ENCODE measurements around the gene BPTF.
"Not testable (repeated sequence)": the region's sequence is repeated elsewhere in the genome, so short reads cannot be mapped to it uniquely, and the experiment has no call there.

GRCh38 chr17:67962156-67962555 lies 136.9 kb downstream of the BPTF start:
- TF ChIP-seq POLR2A (IDR thresholded peaks at IDR 0.05) = not testable (repeated sequence)
- TF ChIP-seq, protein P1, sequence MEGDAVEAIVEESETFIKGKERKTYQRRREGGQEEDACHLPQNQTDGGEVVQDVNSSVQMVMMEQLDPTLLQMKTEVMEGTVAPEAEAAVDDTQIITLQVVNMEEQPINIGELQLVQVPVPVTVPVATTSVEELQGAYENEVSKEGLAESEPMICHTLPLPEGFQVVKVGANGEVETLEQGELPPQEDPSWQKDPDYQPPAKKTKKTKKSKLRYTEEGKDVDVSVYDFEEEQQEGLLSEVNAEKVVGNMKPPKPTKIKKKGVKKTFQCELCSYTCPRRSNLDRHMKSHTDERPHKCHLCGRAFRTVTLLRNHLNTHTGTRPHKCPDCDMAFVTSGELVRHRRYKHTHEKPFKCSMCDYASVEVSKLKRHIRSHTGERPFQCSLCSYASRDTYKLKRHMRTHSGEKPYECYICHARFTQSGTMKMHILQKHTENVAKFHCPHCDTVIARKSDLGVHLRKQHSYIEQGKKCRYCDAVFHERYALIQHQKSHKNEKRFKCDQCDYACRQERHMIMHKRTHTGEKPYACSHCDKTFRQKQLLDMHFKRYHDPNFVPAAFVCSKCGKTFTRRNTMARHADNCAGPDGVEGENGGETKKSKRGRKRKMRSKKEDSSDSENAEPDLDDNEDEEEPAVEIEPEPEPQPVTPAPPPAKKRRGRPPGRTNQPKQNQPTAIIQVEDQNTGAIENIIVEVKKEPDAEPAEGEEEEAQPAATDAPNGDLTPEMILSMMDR (IDR thresholded peaks at IDR 0.05) = not testable (repeated sequence)
